PFSK-1 (cell line): ENCODE data around the gene HLA-A.

ENCODE experiments used
- REST ChIP-seq, 2 experiments: IDR thresholded peaks; 2 replicates each; pipeline versions ENCODE4 v1.6.1 to v1.8.0; 2011 to 2012; ENCODE audit warnings: low read depth in 2 of 2, low read length in 2 of 2, control low read depth in 1 of 2, inconsistent platforms in 1 of 2, mild to moderate bottlenecking in 1 of 2, moderate library complexity in 1 of 2; ENCODE audit not compliant: insufficient read depth in 1 of 2
- TAF1 ChIP-seq: IDR thresholded peaks from 2 replicates; pipeline ENCODE4 v1.6.1; 2012; ENCODE audit warnings: low read length, control low read depth, borderline replicate concordance; ENCODE audit not compliant: insufficient read depth

DNA sequence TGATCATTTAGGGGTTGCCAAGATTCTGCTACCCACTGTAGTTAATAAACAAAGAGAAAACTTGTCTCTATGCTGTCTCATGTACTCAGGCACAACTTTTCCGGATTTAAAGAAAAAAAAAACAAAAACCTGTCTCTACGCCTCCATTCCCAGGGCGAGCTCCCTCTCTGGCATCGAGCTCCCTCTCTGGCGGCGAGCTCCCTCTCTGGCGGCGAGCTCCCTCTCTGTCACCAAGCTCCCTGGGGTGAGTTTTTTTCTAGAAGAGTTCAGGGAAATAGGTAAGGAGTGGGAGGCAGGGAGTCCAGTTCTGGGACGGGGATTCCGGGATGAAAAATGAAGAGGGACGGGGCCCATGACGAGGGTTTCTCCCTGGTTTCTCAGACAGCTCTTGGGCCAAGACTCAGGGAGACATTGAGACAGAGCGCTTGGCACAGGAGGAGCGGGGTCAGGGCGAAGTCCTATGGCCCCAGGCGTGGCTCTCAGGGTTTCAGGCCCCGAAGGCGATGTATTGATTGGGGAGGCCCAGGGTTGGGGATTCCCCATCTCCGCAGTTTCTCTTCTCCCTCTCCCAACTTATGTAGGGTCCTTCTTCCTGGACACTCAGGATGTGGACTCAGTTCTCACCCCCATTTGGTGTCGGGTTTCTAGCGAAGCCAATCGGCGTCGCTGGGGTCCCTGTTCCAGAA is 16.5 kb upstream of the HLA-A start:
- no peak for TF ChIP-seq TAF1
- TF ChIP-seq REST (IDR thresholded peaks at IDR 0.05; ENCODE audit: insufficient read depth in 1 of 2, low read depth in 2 of 2, low read length in 2 of 2), result no peak
